ENCODE measurements around the gene OR8D1. TPM values are rescaled to one million over a fixed set of nuclear protein-coding genes. Genes with fewer than 3 reads are reported as not detected.

The OR8D1 gene
- total RNA-seq, 2 experiments from 2014 or later: not detected

DNA sequence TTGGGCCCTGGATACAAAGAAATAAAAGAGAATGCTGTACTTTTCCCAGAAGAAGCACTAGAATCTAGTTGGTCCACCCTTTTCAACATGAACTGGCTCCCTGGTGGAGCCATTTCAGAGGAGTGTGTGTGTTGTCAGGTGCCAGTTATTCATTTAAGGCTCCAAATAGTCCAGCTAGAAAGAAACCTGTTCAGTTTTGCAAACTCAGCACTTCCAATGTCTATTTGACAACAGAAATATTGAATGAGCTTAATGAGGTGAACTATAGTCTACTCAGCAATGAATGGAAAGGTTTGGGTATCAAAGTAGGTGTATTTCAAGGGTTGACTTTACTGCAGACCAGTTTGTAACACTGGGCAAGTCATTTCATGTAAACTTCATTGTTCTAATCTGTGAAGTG is 2.1 kb downstream of the OR8D1 start:
- intact Hi-C loops (cut with micrococcal nuclease): no loop called here
- Mint-ChIP-seq H3K27me3 (ENCODE audit: low read depth) (peaks cover 10% of the 10 kb centered on the region), H3K36me3 (ENCODE audit: low read depth) (no peaks in the 10 kb centered on the region), H3K4me1 (ENCODE audit: low read depth) (no peaks in the 10 kb centered on the region), H3K27ac (no peak overlapping the region), H3K4me3 (no peak overlapping the region), H3K9me3 (no peaks in the 10 kb centered on the region)
- CTCF ChIA-PET: no interaction called here
- no peak for DNase-seq

DNA sequence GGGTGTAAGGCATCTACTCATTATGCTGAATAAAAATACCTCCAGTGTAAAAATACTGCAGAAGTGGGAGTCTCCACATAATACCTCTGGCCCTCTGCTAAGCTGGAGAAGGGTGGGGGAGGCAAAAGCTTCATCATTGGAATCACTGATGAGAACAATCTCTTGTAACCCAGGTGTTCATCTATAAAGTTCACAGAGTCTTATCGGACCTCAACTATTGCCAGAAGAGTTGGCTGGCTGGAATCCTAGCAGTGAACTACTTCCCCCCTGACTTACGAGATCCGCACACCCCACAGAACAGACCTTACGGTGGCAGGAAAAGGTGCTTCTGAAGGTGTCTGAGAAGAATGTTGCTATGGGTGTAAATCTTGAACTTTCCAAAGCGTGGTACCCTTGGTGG is 2.5 kb downstream of the OR8D1 start:
- H3K4me3 Mint-ChIP-seq: no peak overlapping the region
- H3K36me3 Mint-ChIP-seq (ENCODE audit: low read depth): no peaks in the 10 kb centered on the region
- no peak for DNase-seq
- H3K27ac Mint-ChIP-seq: no peak overlapping the region
- CTCF ChIA-PET: no interaction called here
- H3K4me1 Mint-ChIP-seq (ENCODE audit: low read depth): no peaks in the 10 kb centered on the region
- H3K9me3 Mint-ChIP-seq: no peaks in the 10 kb centered on the region
- peaks cover 10% of the 10 kb centered on the region for H3K27me3 Mint-ChIP-seq (ENCODE audit: low read depth)
- intact Hi-C loops (cut with micrococcal nuclease): no loop called here

DNA sequence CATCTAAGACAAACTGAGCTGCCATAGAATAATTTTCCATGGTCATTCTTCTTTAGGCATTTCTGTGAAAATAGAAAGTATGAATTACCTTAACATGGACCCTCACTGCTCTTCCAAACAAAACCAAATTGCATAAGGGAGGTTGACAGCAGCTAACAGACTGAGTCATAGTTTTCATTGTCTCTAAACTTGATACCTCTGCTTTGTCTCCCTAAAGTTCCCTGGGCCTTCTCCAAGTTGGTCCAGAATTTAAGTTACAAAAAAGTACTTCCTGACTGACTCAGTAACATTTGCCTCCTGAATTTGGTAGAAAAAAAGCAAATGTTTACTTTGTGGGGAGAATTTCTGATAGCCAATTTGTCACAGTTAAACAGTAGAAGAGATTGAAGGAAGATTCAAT is 3.0 kb downstream of the OR8D1 start:
- Mint-ChIP-seq H3K4me1 (ENCODE audit: low read depth) (no peaks in the 10 kb centered on the region), H3K4me3 (no peak overlapping the region), H3K27ac (no peak overlapping the region), H3K27me3 (ENCODE audit: low read depth) (peaks cover 10% of the 10 kb centered on the region), H3K9me3 (no peaks in the 10 kb centered on the region), H3K36me3 (ENCODE audit: low read depth) (no peaks in the 10 kb centered on the region)
- no peak for DNase-seq
- CTCF ChIA-PET: no interaction called here
- intact Hi-C loops (cut with micrococcal nuclease): no loop called here

DNA sequence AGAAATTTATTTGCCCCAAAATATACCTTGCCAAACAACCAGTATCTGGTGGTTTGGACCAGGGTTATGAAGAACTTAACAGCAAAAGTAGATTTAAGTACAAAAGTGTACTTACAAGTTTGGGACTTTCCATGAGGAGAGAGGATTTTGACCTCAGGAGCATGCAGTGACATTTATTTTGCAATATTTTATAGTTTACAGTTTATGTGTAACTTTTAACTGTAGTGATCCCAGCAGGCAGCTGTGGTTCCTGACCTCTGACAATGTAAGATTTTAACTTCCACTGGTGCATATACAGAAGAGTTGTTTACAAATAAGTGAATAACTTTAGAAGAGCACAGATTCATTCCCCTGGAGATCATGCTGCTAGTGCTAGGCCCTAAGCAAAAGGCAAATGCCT is 6.7 kb downstream of the OR8D1 start:
- Mint-ChIP-seq H3K4me1 (ENCODE audit: low read depth) (no peaks in the 10 kb centered on the region), H3K27me3 (ENCODE audit: low read depth) (peaks cover 7% of the 10 kb centered on the region), H3K36me3 (ENCODE audit: low read depth) (no peaks in the 10 kb centered on the region), H3K27ac (no peak overlapping the region), H3K9me3 (no peaks in the 10 kb centered on the region), H3K4me3 (no peak overlapping the region)
- intact Hi-C loops (cut with micrococcal nuclease): no loop called here
- DNase-seq: no peak
- CTCF ChIA-PET: no interaction called here

DNA sequence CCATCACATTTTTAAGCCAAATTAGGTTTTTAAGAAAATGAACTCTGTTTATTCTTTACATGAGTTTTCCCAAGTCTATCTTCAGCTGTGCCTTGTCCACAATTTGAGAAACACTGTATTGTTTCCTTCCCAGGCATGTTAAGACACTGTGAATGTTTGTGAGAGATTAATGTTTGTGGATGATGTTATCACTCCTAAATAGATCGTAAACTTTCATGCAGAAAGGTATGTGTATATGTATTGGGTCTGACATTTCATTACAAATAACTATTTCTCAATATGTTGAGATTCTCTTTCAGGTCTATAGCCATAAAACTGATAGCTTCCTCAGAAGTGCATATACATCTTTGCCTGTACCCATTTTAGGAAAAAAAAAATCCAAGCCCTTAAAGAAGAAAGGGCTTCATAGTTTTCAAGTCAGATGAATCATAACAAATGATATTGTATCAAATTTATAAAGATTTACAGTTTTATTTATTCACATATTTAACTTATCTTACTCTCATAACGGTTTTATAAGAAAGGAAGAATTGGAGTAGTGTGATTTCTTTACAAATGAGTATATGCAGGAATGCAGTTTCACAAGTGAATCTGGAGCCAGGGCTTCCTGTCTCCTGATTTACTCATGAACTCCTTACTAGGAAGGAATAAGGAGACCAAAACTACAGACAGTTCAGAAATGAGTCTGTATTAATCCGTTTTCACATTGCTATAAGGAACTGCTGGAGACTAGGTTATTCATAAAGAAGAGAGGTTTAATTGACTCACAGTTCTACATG is 11.2 kb downstream of the OR8D1 start:
- H3K9me3 Mint-ChIP-seq: peaks cover 2% of the 10 kb centered on the region
- CTCF ChIA-PET: no interaction called here
- H3K4me3 Mint-ChIP-seq: no peak overlapping the region
- no peaks in the 10 kb centered on the region for H3K4me1 Mint-ChIP-seq (ENCODE audit: low read depth)
- H3K27me3 Mint-ChIP-seq (ENCODE audit: low read depth): peaks cover 6% of the 10 kb centered on the region
- H3K27ac Mint-ChIP-seq: no peak overlapping the region
- H3K36me3 Mint-ChIP-seq (ENCODE audit: low read depth): no peaks in the 10 kb centered on the region
- intact Hi-C loops (cut with micrococcal nuclease): no loop called here
- DNase-seq: no peak

DNA sequence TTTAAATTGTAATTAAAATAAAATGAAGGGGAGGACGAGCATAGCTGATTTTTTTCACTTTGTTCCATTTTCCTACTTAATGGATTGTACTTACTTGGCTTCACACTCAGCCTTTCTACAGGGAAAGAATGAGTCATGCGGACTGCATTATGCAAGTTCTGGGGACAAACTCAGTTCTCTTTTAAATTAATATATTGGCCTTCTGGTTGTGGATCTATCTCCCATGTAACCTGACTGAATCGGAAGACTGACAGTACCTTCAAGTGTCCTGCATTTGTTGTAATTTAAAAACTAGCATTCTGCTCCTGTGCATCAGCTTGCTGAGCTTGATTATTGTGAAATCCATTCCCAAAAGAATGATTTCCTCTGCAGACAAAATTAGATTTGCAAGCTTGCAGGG is 12.2 kb downstream of the OR8D1 start:
- H3K4me3 Mint-ChIP-seq: no peak overlapping the region
- no peaks in the 10 kb centered on the region for H3K36me3 Mint-ChIP-seq (ENCODE audit: low read depth)
- CTCF ChIA-PET: interaction anchor here (0.6 kb wide), 1 partner anchor 1227 kb away, joined by 3 read pairs; no protein-coding TSS in a partner anchor
- H3K9me3 Mint-ChIP-seq: peaks cover 2% of the 10 kb centered on the region
- no peaks in the 10 kb centered on the region for H3K4me1 Mint-ChIP-seq (ENCODE audit: low read depth)
- H3K27me3 Mint-ChIP-seq (ENCODE audit: low read depth): peaks cover 6% of the 10 kb centered on the region
- intact Hi-C loops (cut with micrococcal nuclease): no loop called here
- no peak for DNase-seq
- H3K27ac Mint-ChIP-seq: no peak overlapping the region

DNA sequence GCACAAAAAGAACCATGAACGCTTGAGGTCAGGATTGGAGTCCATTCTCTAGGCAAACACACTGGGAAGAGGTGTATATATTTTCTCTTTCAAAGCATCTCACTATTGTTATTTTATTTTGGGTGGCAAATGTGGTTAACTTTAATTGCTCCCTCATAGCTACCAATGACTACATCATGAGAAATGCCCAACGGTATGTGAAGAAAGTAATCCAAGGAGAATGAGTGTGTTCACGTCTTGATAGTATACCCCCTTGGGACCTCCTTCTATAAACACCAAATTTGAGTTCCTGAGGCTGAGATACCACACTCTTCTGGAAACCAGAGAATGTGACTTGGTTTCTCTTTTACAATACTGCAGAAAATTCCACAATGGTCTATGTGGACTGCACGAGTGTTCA is 15.8 kb downstream of the OR8D1 start:
- Mint-ChIP-seq H3K4me1 (ENCODE audit: low read depth) (no peaks in the 10 kb centered on the region), H3K27me3 (ENCODE audit: low read depth) (peaks cover 11% of the 10 kb centered on the region), H3K4me3 (no peak overlapping the region), H3K36me3 (ENCODE audit: low read depth) (no peaks in the 10 kb centered on the region), H3K27ac (no peak overlapping the region), H3K9me3 (peaks cover 2% of the 10 kb centered on the region)
- CTCF ChIA-PET: no interaction called here
- DNase-seq: no peak
- intact Hi-C loops (cut with micrococcal nuclease): no loop called here

DNA sequence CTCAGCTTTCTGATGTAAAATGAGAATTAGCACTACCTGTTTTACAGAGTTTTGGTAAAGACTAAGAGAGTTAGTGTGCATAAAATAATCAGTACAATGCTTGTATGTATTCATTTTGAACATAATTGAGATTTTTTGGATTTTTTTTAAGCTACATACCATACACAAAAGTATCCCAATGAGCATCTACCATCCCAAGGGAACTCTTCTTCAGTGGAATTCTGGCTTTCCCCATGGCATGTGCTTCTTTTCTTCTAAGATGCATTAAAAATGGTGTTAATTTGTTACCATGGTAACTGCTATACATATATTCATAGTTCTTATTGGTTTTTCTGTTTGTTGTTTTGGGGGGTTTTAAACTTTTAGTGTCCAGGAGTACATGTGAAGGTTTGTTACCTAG is 17.7 kb downstream of the OR8D1 start:
- no peaks in the 10 kb centered on the region for H3K36me3 Mint-ChIP-seq (ENCODE audit: low read depth)
- intact Hi-C loops (cut with micrococcal nuclease): no loop called here
- no peak overlapping the region for H3K27ac Mint-ChIP-seq
- CTCF ChIA-PET: no interaction called here
- H3K9me3 Mint-ChIP-seq: peaks cover 2% of the 10 kb centered on the region
- H3K4me3 Mint-ChIP-seq: no peak overlapping the region
- H3K27me3 Mint-ChIP-seq (ENCODE audit: low read depth): peaks cover 15% of the 10 kb centered on the region
- no peaks in the 10 kb centered on the region for H3K4me1 Mint-ChIP-seq (ENCODE audit: low read depth)
- no peak for DNase-seq

DNA sequence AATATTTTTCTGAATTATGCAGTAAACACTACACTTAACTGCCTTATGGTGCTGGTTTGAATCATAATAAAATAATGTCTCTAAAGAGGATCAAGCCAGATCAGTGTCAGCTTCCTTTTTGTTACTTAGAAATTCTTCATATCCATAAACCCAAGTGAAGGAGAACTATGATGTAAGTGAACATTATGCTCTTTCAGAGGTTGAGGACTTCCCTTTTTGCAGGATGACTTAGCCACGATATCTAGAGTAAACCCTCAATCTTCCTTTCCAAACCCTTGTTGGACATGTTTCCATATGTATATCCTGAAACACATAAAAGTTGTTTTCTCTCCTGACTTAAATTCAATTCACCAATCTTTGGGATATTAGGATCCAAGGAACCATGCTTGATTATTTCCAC is 19.1 kb downstream of the OR8D1 start:
- no peaks in the 10 kb centered on the region for H3K9me3 Mint-ChIP-seq
- H3K27ac Mint-ChIP-seq: no peak overlapping the region
- H3K27me3 Mint-ChIP-seq (ENCODE audit: low read depth): peaks cover 9% of the 10 kb centered on the region
- intact Hi-C loops (cut with micrococcal nuclease): no loop called here
- H3K4me1 Mint-ChIP-seq (ENCODE audit: low read depth): no peaks in the 10 kb centered on the region
- CTCF ChIA-PET: no interaction called here
- H3K4me3 Mint-ChIP-seq: no peak overlapping the region
- no peaks in the 10 kb centered on the region for H3K36me3 Mint-ChIP-seq (ENCODE audit: low read depth)
- DNase-seq: no peak

DNA sequence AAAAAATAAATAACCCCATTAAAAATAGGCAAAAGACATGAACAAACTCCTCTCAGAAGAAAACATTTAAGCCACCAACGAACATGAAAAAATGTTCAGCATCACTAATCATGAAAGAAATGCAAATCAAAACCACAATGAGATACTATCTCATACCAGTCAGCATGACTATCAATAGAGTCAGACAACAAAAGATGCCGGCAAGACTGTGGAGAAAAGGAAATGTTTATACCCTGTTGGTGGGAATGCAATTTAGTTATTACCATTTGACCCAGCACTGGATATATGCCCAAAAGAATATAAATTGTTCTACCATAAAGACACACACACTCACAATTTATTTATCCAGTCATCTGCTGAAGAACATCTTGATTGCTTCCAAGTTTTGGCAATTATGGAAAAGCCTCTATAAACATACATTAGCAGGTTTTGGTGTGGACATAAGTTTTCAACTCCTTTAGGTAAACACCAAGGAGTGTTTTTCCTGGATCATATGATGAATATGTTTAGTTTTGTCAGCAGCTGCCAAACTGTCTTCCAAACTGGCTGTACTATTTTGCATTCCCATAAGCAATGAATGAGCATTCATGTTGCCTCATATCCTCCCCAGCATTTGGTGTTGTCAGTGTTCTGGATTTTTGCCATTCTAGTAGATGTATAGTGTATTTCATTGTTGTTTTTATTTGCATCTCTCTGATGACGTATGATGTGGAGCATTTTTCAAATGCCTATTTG is 28.0 kb downstream of the OR8D1 start:
- DNase-seq: no peak
- H3K27me3 Mint-ChIP-seq (ENCODE audit: low read depth): no peaks in the 10 kb centered on the region
- H3K4me1 Mint-ChIP-seq (ENCODE audit: low read depth): no peaks in the 10 kb centered on the region
- H3K36me3 Mint-ChIP-seq (ENCODE audit: low read depth): no peaks in the 10 kb centered on the region
- peaks cover 5% of the 10 kb centered on the region for H3K9me3 Mint-ChIP-seq
- no peak overlapping the region for H3K4me3 Mint-ChIP-seq
- CTCF ChIA-PET: no interaction called here
- H3K27ac Mint-ChIP-seq: no peak overlapping the region
- intact Hi-C loops (cut with micrococcal nuclease): no loop called here

DNA sequence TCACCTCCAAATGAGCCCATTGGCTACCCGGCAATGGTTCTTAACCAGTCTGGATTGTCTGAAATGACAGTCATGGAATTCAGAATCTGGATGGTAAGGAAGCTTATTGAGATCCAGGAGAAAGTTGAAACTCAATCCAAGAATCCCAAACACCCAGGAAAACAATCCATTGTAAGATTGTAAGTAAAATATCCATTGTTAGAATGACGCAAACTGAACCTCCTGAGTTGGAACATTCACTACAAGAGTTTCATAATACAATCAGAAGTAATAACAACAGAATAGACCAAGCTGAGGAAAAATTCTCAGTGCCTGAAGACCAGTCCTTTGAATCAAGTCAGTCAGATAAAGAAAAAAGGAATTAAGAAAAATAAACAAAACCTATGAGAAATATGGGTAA is 35.5 kb downstream of the OR8D1 start:
- intact Hi-C loops (cut with micrococcal nuclease): no loop called here
- Mint-ChIP-seq H3K9me3 (no peaks in the 10 kb centered on the region), H3K4me1 (ENCODE audit: low read depth) (no peaks in the 10 kb centered on the region), H3K27ac (no peak overlapping the region), H3K36me3 (ENCODE audit: low read depth) (no peaks in the 10 kb centered on the region), H3K4me3 (no peak overlapping the region), H3K27me3 (ENCODE audit: low read depth) (peaks cover 4% of the 10 kb centered on the region)
- CTCF ChIA-PET: no interaction called here
- no peak for DNase-seq

DNA sequence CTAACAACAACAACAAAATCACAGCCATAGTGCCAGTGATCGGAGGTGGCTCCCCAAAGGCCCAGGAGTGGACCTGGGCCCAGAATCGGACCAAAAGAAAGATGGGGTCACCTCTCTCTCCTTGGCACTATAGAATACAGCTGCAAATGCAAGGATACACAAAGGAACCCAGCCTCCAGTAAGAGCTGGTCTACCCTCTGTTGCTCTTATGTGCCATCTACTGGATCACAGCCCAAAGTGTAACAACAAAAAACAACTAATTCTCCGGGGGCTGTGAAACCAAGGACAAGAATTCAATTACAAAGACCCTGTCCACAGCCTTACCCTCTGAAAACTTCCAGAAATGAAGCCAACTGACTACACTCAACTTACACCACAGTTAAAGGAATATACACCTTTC is 35.9 kb downstream of the OR8D1 start:
- no peaks in the 10 kb centered on the region for H3K9me3 Mint-ChIP-seq

DNA sequence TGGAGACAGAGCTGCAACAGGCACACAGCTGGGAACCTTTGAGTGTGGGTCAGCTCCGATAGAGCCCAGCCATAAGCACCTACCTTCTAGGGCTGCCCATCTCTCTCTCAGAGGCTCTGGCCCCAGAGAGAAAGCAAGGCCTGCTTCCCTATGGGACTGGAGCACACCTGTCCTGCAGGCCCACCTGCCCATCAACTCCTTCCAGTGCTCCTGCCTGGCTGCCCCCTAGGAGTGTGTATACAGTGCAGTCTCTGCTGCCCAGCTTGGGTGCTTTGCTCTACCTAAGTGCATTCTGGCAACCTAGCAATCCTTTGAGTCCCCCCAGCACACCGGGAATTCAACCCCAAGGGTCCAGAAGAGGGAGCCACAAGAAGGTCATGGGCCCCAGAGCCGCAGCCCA is 36.5 kb downstream of the OR8D1 start:
- H3K27ac Mint-ChIP-seq: no peak overlapping the region
- H3K4me1 Mint-ChIP-seq (ENCODE audit: low read depth): no peaks in the 10 kb centered on the region
- H3K36me3 Mint-ChIP-seq (ENCODE audit: low read depth): no peaks in the 10 kb centered on the region
- no peak for DNase-seq
- H3K27me3 Mint-ChIP-seq (ENCODE audit: low read depth): peaks cover 4% of the 10 kb centered on the region
- intact Hi-C loops (cut with micrococcal nuclease): no loop called here
- no peak overlapping the region for H3K4me3 Mint-ChIP-seq
- H3K9me3 Mint-ChIP-seq: no peaks in the 10 kb centered on the region
- CTCF ChIA-PET: interaction anchor here (0.7 kb wide), 1 partner anchor 208 kb away, joined by 3 read pairs; no protein-coding TSS in a partner anchor

More for the DNA sequence above, 35.9 kb downstream of the OR8D1 start:
- Mint-ChIP-seq H3K27ac (no peak overlapping the region), H3K4me3 (no peak overlapping the region), H3K27me3 (ENCODE audit: low read depth) (peaks cover 4% of the 10 kb centered on the region), H3K36me3 (ENCODE audit: low read depth) (no peaks in the 10 kb centered on the region), H3K4me1 (ENCODE audit: low read depth) (no peaks in the 10 kb centered on the region)
- intact Hi-C loops (cut with micrococcal nuclease): no loop called here
- DNase-seq: no peak
- CTCF ChIA-PET: interaction anchor here (0.7 kb wide), 1 partner anchor 208 kb away, joined by 3 read pairs; no protein-coding TSS in a partner anchor
